MM.1S (cell line): ENCODE data around the gene INPP4A.

Experiments used
- CTCF ChIP-seq: fragments of 300-600 bp; sonication (generic); IDR thresholded peaks from 2 replicates; pipeline ENCODE4 v1.5.1; 2016; ENCODE audit warnings: antibody characterized with exemption, low read length, mixed read lengths
- EZH2 ChIP-seq: fragments of 300-600 bp; sonication (generic); optimal IDR thresholded peaks from 2 replicates; pipeline ENCODE3; 2017; ENCODE audit warnings: low read depth, mild to moderate bottlenecking, antibody characterized with exemption, low read length, mixed read lengths

- TF ChIP-seq CTCF: no peak
- TF ChIP-seq EZH2: no peak
These were observed 63.4 kb downstream of the INPP4A start for GRCh38 chr2:98507891-98508708.
